CD4-positive, alpha-beta T cell treated with Interleukin-4 for 4 hours (primary cell): ENCODE results near the gene C1orf35.

Source experiments
- DNase-seq: peaks from one replicate; pipeline ENCODE4 v3.0.0-alpha.2; 2020

The C1orf35 gene

DNA sequence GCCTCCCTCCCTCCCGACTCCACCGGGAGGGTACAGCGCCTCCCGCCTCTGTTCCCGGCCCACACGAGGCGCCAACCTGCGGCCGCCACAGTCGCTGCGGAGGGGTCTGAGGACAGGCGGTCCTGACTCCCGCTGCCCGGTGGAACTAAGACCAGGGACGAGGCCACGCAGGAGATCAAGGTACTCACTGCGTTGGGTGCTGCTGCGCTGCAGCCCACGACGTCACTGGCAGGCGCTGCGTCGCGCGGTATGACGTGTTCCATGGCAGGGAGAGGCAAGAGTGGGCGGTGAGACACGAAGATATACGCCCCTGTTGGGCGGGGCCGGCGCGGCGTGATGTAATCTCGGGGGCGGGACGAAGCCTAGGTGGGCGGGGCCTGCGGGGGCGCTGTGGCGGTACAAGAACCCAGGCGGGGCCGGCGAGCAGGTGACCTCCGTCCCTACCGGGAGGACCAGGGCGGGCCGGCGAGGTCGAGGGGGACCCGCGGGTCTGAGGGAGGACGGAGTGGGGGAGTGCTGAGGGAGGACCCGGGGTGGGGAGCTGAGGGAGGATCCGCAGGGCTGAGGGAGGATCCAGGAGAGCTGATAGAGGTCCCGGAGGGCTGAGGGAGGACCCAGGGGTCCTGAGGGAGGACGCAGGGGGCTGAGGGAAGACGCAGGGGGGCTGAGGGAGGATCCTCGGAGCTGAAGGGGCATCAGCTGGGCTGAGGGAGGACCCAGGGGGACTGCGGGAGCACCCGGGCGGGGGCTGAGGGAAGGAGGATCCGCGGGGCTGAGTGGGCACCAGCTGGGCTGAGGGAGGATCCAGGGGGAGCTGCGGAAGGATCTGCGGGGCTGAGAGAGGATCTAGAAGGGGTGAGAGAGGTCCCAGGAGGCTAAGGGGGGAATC is 6.2 kb upstream of the C1orf35 start, which contains the start of gene MRPL55:
Gene MRPL55 (minus strand): TSS at position 227 of the 889 bp plus-strand sequence. CDS start 1,039 bp downstream, outside the sequence.
- peak; percentile 97 for DNase-seq

DNA sequence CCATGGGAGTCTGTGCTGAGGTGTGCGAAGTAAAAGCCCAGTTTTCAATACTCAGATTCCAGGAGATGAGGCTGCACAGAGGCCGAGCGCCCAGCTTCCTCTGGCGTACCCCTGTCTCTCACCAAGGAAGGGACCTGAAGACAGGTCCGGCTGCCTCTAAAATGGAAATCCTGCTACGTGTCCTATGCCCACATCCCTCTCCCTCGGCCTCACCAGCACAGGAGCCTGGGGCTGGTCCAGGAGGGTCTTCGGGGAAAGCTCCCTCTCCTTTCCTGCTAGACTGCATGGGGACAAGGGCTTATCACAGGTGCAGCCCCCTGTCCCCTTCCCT is 5.6 kb upstream of the C1orf35 start:
- no peak for DNase-seq

DNA sequence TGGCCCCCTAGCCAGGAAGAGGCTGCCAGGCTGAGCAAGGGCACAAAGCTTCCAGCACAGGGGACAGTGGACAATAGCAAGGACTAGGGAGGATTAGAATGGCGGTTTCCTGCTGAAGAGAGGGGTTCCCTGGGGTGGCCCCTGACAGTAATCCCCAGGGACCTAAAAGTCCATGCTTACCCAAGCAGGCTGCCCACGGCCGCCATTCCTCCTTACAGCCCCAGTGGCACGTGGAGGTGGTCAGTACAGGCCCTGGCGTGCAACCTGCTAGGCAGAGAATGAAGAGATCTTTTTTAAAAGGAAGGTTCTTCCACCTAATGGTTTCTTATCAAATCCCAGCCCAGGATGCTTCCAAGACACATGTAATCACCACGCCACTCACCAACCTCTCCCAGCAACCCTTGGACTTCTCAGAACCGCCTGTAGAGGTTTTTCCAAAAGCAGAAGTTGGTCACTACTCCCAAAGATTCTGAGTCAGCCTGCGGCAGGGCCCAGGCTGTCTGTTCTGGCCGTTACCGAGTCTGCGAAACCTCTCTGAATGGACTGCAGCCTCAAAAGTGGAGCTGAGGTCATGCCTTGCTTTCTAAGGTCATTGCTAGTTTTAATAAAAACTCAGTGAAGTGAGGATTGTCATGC is 5.0 kb upstream of the C1orf35 start:
- DNase-seq, result no peak

DNA sequence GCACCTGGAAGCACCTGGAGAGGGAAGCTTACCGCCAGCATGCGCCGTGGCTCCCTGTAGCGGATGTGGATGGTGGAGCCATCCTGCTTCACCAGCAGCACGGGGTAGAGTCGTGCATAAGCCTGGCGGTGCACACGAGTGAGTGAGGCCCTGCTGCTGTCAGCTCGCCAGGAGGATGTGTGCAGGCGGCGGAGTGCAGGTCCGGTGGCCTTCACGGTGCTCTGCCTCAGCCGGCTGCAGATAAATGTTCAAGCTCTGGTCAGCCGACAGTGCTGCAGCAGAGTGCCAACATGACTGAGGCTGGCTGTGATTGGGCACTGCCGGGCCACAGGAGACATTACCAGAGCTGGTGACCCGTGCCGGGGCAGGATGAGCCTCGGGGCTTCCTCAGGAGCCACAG is 4.5 kb upstream of the C1orf35 start:
- DNase-seq, result no peak

DNA sequence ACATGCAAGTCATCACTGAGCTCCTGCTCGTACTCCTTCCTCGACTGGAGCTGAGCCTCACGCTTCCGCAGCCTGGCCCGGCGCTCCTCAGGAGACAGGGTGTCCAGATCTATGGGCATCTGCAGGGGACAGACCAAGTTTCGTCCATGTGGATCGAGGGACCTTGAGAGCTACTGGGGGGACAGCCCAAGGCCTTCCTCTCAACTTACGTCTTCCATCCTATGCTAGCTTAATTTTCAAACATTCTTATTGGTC is 3.6 kb upstream of the C1orf35 start:
- no peak for DNase-seq

DNA sequence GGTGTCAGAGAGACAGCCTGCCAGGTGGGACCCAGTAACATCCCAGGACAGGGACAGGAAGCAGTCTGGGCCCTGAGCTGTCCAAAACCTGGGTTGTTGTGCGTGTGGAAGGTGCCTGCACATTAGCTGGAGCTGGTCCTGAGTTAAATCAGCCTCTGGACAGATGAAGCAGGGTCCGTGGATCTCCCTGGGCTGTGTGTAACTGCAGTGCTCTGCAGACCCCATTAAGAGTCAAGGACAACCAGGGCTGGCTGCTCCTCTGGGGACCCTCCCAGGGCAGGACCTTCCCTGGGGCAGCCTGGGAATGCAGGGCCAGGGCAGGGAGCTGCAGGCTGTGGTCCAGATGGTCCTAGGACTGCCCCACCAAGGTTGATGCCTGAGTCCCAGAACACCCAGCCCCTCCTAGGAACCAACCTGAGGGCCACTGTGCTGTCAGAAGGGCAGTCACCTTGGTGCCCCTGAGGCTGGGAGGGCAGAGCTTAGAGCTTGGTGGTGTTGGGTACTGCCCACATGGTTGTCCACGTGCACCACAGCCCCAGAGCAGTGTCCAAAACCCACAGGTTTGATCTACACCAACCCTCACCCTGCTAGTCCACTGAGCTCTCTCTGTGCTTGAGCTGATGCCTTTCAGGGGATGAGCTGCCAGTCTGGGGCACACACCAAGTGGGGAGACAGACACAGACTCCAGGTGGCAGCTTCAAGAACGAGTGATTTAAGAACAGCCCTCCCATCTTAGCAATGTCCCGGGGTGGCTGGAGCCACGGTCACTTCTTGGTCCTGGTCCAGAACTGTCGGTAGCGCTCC is 3.1 kb upstream of the C1orf35 start:
- no peak for DNase-seq

DNA sequence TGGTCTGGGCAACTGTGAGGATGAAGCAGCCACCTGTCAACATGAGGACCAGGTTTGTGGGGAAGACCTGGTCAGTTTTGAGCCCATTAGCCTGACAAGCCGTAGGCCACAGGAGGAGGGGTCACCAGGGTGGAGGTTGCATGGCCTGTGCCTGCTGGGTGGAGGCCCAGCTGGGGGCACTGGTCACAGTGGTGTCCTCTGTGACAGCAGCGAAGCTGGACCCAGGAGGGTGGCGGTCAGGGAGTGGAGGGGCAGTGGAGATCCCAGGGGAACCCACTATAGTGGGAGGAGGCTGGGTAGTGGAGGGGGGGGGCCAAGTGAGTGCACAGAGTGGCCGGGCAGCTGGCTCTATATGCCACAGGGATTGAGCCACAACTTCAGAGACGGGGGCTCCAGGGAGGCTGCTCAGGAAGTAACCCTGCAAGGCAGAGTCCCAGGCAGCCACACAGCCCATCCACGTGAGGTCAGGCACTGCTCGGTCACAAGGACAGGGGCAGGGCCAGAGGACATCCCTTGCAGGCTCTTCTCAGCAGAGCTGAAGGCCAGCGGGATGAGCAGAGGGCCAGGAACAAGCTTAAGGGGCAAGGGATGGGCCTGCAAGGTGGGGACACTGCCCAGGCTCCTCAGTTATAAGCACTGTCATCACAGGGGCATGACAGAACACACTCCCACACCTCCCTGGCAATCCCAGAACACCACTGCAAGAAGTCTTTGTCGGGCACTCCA is 2.3 kb upstream of the C1orf35 start:
- no peak for DNase-seq

DNA sequence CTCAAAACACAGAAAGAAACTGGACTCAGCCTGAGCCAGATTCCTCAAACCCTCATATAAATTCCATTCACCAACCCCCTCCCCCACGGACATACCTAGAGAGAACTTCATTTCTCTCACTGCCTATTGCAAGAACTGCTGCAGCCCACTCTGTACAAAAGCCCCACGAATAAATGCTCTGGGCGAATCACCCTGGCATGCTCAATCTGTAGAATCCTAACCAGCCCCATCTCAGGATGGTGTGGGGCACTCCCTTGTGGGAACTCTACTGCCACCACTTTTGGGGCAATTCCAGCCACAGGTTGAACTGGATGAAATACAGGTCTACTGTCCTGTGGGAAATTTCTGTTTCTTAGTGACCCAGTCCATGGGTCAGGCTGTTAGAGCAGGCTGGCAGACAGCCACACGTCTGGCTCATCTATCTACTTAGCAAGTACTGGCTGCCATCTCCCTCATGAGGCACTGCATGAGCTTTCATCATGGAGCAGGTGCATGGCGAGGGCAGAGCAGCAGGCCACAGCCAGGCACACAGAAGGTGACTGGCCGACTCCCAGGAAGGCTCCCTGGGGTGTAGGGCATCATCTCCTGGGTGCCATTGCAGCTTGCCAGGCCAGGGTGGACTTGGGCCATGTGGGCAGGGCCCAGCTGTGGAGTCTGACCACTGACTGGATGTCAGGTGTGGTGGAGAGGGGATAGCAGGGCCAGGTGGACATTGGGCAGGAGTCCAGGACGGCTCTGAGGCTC is 1.6 kb upstream of the C1orf35 start:
- no peak for DNase-seq

DNA sequence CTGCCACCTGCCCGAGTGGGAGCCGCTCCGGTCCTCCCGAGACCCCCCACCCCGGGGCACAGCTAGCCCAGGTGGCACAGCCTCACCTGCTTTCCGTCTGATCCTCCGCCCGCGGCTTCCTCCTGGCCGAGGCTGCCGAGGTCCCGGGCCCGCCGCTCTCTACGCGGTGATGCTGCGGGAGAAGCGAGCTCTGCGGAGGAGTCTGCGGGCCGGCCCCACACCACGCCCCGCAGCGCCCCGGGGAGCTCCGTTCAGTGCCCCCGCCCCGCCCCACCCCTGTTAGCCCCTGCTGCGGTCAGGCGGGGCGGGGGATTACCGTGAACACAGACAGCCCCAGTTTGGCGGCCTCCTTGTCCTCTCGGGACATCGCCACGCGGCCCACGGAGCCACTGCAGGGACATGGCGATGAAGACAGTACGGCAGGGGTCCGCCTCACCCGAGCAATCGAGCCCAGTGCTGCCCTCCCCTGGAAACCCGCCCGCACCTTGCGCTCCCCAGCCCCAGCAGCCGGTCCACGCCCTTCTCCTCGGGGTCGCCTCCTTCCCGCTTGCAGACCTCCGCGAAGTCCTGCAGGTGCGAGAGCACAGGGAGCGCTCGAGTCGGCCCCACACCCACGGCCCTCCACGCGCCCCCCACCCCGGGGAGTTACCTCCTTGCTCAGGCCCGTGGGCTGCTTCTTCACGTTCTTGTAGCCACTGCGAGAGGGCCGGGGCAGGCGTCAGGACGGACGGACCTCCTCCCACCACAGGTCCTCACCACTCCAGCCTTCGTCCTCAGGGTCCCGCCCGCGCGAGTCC is 933 bp downstream of the C1orf35 start:
- peak; percentile 52 for DNase-seq

DNA sequence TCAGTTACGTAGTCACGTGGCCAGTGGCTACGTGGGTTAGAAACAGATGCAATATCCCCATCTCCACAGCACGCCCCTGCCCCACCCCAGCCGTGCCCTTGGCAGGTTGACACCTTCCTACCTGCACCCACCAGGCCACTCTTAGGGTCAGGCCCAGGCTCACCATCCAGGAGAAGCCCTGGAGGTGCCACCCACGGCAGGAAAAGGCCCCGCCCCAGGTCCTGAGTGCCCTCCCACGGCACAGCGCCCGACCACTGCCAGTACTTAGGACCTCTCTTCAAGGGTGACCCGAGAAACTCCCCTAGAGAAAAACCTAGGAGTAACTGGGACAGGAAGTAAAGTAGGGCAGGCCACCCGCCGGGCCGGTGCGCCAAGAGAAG is 1.5 kb downstream of the C1orf35 start:
- DNase-seq, result no peak

DNA sequence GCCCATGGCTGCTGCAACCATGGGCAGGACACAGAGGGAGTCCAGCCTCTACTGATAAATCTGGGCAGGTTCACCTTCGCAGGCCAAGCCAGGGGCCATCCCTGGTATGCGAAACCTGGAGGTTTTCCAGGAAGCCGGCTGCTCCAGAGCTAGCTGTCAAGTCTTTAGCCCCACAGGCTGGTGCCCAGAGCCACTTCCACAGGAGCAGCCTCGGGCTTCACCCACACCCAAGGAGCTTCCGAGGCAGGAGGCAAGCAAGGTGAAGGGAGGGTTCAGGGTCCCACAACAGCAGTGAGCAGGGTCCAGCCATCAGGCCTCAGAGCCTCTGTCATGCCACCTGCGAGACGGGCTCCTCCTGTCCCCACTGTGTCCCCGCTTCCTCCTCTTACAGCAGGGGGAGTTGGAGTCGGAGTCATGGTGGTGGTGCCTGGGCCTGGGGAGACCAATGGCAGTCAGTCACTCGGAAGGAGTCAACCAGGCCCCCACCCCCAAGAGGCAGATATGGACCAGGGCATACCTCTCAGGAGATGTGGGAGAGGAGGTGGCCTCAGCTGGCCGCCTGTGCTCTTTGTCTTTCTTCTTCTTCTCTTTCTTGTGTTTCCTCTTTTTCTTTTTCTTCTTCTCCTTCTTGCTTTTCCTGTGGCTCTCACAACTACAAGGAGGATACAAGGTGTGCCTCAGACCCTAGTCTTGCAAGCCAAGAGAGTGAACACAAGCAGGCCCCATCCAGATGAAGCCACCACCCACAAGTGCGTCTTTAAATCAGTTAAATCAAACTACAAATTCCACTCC is 2.1 kb downstream of the C1orf35 start:
- DNase-seq, result no peak

DNA sequence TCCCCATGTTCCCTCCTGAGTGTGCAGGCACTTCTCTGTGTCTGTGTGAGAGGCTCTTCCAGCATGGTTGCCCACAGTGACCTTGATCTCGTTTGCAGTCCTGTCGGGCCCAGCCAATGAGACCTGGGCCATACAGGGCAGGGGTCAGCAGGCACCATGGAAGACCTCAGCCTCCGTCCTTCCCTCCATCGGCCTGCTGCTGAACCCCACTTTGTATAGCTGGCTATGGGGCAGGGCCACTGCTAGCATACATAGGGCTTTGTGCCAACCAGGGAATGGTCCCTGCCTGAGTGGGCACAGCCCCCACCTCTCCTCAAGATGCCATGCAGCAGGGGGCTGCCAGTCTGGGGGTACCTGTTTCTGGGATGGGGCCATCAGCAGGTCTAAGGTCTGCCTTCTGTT is 3.8 kb downstream of the C1orf35 start:
- no peak for DNase-seq

DNA sequence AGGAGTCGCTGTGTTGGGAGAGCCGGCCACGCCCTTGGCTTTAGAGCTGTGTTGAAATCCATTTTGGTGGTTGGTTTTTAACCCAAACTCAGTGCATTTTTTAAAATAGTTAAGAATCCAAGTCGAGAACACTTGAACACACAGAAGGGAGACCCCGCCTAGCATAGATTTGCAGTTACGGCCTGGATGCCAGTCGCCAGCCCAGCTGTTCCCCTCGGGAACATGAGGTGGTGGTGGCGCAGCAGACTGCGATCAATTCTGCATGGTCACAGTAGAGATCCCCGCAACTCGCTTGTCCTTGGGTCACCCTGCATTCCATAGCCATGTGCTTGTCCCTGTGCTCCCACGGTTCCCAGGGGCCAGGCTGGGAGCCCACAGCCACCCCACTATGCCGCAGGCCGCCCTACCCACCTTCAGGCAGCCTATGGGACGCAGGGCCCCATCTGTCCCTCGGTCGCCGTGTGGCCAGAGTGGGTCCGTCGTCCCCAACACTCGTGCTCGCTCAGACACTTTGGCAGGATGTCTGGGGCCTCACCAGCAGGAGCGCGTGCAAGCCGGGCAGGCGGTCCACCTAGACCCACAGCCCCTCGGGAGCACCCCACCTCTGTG is 4.7 kb downstream of the C1orf35 start:
- DNase-seq, result no peak

DNA sequence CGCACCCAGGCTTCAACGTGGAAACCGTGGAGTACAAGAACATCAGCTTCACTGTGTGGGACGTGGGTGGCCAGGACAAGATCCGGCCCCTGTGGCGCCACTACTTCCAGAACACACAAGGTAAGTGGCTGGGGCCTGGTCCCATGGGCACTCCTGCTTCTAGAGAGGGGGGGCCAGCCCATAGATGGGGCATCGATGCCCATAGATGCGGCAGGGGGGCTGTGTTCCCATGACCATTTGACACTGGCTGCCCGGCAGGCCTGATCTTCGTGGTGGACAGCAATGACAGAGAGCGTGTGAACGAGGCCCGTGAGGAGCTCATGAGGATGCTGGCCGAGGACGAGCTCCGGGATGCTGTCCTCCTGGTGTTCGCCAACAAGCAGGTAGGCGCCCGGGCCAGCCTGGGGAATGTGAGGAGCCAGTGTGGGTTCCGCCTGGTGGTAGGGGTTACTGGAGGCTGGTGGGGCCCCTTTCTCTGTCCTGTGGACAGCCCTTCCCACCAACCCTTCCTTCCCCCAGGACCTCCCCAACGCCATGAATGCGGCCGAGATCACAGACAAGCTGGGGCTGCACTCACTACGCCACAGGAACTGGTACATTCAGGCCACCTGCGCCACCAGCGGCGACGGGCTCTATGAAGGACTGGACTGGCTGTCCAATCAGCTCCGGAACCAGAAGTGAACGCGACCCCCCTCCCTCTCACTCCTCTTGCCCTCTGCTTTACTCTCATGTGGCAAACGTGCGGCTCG is 5.6 kb downstream of the C1orf35 start:
- DNase-seq, result no peak

DNA sequence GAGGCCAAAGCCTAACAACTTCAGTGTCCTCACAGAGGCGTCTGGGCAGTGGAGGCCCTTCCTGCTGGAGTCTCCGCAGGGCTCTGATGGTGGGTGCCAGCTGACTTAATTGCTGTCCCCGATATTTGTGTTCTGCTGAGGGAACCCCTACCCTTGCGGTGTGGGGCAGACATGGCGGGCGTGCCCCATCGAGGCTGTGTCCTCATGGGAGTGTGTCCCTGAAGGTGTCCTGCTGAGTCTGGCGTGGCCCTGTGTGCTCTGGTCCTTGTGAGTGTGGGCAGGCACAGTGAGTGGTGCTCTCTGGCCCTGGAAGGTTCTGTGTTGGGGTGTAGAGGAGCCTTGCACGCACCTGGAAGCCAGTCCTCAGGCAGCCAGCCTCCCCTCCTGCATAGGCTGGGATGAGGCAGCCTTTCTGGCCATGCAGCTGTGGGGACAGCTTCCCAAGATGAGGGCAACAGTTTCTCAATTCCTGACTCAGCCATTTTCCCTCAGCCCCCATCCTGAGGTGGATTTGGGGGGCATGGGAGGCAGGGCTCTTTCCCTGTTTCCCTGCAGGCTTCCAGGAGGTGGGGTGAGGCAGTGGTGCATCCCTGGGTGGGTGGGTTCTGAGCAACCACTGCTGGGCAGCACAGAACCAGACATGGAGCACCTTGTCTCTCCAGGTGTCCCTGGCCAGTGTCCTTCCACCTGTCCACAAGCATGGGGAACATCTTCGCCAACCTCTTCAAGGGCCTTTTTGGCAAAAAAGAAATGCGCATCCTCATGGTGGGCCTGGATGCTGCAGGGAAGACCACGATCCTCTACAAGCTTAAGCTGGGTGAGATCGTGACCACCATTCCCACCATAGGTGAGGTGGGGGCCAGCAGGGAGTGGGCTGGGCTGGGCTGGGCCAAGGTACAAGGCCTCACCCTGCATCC is 6.5 kb downstream of the C1orf35 start:
- no peak for DNase-seq

DNA sequence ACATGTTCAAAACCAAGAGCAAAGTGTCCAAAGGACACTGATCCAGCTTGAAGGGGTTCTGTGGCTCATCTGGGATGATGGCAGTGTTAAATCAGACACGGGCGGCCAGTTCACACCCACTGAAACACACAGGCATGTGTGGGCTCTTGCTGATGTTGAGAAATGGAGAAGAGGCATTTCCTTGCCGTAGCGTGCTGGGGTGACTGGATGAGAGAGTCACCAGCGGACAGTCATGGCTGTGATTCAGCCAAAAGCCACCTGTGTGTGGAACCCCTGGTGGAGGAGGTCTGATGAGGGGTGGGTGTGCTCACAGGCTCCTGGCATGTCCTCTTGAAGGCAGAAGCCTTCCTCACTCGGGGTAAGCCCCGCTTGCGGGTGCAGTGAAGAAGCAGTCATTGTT is 7.2 kb downstream of the C1orf35 start:
- no peak for DNase-seq

DNA sequence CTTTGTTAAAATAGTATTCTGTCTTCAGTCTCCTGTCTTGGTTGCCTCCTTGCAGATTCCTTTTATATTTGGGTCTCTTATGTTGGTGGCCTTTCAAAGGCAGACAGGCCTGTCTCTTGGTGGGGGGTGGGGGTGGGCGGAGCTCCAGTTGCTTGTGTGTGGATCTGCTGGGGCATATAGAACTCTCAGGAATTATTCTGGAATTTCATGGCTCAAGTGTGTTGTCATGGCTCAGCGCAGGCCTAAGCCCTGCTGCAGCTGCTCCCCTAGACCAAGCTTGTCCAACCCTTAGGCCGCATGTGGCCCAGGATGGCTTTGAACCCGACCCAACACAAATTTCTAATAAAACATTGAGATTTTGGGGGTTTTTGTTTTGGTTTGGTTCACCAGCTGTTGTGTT is 8.0 kb downstream of the C1orf35 start:
- no peak for DNase-seq

DNA sequence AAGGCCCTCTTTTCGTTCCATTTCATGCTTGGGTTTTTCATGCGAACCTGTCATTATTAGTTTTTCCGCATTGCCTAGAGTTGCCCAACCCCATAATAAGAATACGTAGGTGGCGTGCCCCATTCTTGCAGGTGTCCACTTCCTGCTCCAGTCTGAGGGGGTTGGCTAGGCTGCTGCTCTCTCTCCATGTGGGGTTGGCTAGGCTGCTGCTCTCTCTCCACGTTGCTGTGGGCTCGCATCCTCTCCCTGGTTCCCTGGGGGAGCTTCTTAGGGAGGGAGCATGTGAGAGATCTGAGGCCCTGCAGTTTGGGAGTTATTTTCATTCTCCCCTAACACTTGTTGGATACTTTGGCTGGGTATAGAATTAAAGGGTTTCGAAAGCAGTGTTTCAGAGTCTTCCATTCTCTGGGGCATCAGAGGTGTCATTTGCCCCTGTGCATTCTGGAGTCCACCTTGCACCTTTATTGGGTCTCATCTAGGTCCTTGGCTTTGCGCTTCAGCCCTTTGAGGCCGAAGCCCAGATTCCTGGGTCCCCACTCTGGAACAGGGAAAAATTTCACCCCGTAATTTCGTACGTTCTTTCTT is 8.6 kb downstream of the C1orf35 start:
- no peak for DNase-seq
